Ishikawa (cell line): Measurements from ENCODE around the gene BMP10.

Experiments
- CEBPB ChIP-seq: IDR thresholded peaks from 2 replicates; pipeline ENCODE4 v1.6.1; 2012
- CREB1 ChIP-seq: IDR thresholded peaks from 2 replicates; pipeline ENCODE4 v1.6.1; 2012; ENCODE audit warnings: low read depth
- EGR1 ChIP-seq: IDR thresholded peaks from 2 replicates; pipeline ENCODE4 v1.6.1; 2012
- EP300 ChIP-seq: IDR thresholded peaks from 2 replicates; pipeline ENCODE4 v1.6.1; 2012; ENCODE audit warnings: borderline replicate concordance
- FOXM1 ChIP-seq: IDR thresholded peaks from 2 replicates; pipeline ENCODE4 v1.6.1; 2012; ENCODE audit warnings: low read depth, borderline replicate concordance
- NFIC ChIP-seq: IDR thresholded peaks from 2 replicates; pipeline ENCODE4 v1.6.1; 2012
- RAD21 ChIP-seq: IDR thresholded peaks from 2 replicates; pipeline ENCODE4 v1.6.1; 2012; ENCODE audit warnings: low read depth
- TAF1 ChIP-seq: IDR thresholded peaks from 2 replicates; pipeline ENCODE4 v1.6.1; 2012; ENCODE audit warnings: low read depth, mild to moderate bottlenecking
- TCF12 ChIP-seq: IDR thresholded peaks from 2 replicates; pipeline ENCODE4 v1.6.1; 2012; ENCODE audit warnings: low read depth
- TEAD4 ChIP-seq: IDR thresholded peaks from 2 replicates; pipeline ENCODE4 v1.6.1; 2012
- YY1 ChIP-seq: IDR thresholded peaks from 2 replicates; pipeline ENCODE4 v1.6.1; 2012; ENCODE audit warnings: low read depth
- ZBTB7A ChIP-seq: IDR thresholded peaks from 2 replicates; pipeline ENCODE4 v1.6.1; 2012; ENCODE audit warnings: low read depth
- TF ChIP-seq, protein P1 (sequence below): IDR thresholded peaks from 2 replicates; pipeline ENCODE4 v1.6.1; 2012; ENCODE audit warnings: low read depth, mild to moderate bottlenecking
- TF ChIP-seq, protein P2 (sequence below): IDR thresholded peaks from 2 replicates; pipeline ENCODE4 v1.6.1; 2012
- TF ChIP-seq, protein P3 (sequence below): IDR thresholded peaks from 2 replicates; pipeline ENCODE4 v1.6.1; 2012

The BMP10 gene

DNA sequence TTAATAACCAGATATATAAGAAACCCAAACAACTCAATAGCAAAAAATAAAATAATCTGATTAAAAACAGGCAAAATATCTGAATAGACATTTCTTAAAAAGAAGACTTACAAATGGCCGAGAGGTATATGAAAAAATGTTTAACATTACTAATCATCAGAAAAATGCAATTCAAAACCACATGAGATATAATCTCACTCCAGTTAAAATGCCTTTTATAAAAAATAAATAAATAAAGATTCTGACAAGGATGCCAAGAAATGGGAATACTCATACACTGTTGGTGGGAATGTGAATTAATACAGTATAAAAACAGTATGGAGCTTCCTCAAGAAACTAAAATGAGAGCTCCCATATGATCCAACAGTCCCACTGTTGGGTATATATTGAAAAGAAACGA lies 33.9 kb upstream of the BMP10 start:
- TF ChIP-seq ZBTB7A, result no peak
- TF ChIP-seq EP300, result no peak
- no peak for TF ChIP-seq NFIC
- no peak for TF ChIP-seq CEBPB

DNA sequence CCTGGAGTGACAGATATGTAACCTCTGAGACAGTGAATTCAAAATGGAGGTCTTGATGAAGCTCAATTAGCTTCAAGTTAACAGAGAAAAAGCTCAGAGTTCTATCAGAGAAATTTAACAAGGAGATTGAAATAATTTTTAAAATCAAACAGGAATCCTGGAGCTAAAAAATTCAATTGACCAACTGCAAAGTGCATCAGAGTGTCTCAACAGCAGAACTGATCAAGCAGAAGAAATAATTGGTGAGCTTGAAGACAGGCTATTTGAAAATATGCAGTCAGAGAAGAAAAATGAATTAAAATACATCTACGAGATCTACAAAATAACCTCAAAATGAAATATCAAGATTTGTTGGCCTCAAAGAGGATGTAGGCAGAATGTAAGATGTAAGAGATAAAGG lies 30.4 kb upstream of the BMP10 start:
- TF ChIP-seq TCF12, result no peak
- no peak for TF ChIP-seq RAD21
- no peak for TF ChIP-seq EGR1
- TF ChIP-seq TEAD4, result no peak
- TF ChIP-seq, protein P1, sequence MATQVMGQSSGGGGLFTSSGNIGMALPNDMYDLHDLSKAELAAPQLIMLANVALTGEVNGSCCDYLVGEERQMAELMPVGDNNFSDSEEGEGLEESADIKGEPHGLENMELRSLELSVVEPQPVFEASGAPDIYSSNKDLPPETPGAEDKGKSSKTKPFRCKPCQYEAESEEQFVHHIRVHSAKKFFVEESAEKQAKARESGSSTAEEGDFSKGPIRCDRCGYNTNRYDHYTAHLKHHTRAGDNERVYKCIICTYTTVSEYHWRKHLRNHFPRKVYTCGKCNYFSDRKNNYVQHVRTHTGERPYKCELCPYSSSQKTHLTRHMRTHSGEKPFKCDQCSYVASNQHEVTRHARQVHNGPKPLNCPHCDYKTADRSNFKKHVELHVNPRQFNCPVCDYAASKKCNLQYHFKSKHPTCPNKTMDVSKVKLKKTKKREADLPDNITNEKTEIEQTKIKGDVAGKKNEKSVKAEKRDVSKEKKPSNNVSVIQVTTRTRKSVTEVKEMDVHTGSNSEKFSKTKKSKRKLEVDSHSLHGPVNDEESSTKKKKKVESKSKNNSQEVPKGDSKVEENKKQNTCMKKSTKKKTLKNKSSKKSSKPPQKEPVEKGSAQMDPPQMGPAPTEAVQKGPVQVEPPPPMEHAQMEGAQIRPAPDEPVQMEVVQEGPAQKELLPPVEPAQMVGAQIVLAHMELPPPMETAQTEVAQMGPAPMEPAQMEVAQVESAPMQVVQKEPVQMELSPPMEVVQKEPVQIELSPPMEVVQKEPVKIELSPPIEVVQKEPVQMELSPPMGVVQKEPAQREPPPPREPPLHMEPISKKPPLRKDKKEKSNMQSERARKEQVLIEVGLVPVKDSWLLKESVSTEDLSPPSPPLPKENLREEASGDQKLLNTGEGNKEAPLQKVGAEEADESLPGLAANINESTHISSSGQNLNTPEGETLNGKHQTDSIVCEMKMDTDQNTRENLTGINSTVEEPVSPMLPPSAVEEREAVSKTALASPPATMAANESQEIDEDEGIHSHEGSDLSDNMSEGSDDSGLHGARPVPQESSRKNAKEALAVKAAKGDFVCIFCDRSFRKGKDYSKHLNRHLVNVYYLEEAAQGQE, result no peak
- TF ChIP-seq ZBTB7A, result no peak
- no peak for TF ChIP-seq CEBPB
- TF ChIP-seq TAF1, result no peak
- TF ChIP-seq NFIC, result no peak
- TF ChIP-seq YY1, result no peak
- TF ChIP-seq EP300, result no peak
- no peak for TF ChIP-seq CREB1
- no peak for TF ChIP-seq FOXM1
- TF ChIP-seq, protein P2, sequence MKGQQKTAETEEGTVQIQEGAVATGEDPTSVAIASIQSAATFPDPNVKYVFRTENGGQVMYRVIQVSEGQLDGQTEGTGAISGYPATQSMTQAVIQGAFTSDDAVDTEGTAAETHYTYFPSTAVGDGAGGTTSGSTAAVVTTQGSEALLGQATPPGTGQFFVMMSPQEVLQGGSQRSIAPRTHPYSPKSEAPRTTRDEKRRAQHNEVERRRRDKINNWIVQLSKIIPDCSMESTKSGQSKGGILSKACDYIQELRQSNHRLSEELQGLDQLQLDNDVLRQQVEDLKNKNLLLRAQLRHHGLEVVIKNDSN, result no peak
- TF ChIP-seq, protein P3, sequence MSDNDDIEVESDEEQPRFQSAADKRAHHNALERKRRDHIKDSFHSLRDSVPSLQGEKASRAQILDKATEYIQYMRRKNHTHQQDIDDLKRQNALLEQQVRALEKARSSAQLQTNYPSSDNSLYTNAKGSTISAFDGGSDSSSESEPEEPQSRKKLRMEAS, result no peak

DNA sequence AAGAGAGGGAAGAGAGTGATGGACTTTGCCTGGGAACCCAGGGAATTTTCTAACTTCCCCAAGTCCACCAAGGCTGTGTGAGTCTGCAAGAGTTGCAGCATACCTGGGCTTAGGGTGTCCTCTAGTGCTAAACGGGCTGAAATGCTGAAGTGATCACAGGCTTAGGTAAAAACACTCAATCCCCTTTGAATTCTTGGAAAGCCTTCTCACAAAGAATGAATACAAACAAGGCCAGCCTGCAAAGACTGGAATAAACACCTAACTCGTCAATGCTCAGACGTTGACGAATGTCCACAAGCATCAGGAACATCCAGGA lies 30.0 kb upstream of the BMP10 start:
- TF ChIP-seq, protein P3, result no peak
- no peak for TF ChIP-seq EGR1
- peak; percentile 58 for TF ChIP-seq RAD21

DNA sequence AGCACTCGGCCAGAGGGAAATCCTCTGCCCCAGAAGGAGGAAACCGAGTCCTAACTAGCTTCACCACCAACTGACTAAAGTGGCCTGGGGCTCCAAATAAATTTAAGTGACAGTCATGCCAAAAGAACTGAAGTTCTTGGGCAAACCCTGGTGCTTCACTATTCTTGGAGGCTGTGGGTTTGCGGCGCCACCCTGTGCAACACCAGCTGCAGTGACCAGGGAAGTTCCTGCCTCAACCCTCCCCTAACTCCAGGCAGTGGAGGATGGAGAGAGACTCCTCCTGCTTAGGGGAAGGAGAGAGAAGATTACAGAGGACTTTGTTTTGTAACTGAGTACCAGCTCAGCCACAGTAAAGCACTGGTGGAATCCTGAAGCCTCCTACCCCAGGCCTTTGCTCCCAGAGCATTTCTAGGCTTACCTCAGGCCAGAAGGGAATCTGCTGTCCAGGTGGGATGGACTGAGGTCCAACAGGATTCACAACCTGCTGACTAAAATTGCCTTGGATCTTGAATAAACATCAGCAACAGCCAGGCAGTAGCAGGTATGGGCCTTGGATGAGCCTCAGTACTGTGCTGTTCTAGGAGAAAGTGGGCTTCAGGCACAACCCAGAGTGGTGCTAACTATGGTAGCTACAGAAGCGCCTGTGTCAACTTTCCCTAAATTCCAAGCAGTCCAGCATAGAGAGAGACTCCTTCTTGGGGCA lies 29.4 kb upstream of the BMP10 start:
- TF ChIP-seq TAF1, result no peak
- peak; percentile 20; the same call in 1 of the 2 replicates for TF ChIP-seq RAD21
- no peak for TF ChIP-seq NFIC
- TF ChIP-seq TEAD4, result no peak
- no peak for TF ChIP-seq CEBPB
- TF ChIP-seq YY1, result no peak

DNA sequence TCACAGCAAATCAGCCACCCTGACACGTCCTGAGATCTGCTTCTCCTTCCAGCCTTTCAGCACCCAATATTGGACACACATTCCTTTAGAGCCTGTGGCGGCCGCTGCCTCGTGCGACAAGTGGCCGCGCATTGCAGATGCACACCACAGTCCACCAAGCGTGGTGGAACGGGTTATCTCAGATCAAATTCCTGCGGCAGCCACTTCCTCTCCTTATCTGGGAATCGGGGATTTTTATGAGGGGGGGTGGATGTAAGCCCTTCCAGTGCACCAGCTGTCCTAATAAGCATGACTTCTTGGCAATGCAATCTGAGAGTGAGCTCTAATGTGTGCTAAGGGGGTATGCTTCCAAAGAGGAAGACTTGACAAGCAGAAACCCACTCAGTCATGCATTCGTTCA lies 18.3 kb upstream of the BMP10 start:
- TF ChIP-seq CEBPB (no peak), YY1 (no peak), TEAD4 (no peak), EP300 (no peak), TAF1 (no peak), RAD21 (no peak), TCF12 (no peak), EGR1 (no peak), NFIC (no peak)
- TF ChIP-seq, protein P1, result no peak
- TF ChIP-seq, protein P2, result no peak

DNA sequence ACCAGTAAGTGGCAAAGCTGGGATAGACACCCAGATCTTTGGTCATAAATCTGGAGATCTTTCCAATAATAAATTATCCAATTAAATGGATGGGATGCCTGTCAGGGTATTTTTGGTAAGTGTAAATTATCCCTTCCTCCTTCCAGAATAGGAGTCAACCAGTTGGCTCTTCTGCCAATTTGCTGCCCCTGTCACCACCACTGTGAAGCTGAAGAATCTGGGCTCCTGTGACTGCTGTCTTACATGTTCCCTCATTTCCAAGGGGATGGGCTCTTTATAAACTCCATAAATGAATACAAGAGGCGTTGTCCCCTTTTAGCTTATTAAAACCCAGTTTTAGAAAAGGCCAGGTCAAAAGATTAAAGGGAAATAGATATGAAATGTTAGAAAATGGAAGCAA lies 17.8 kb upstream of the BMP10 start:
- TF ChIP-seq, protein P2, result no peak
- TF ChIP-seq EGR1 (no peak), YY1 (no peak), NFIC (no peak)
